SJCRH30 (cell line): Measurements from ENCODE around the gene ISOC2. TPM values are rescaled to one million over a fixed set of nuclear protein-coding genes. Genes with fewer than 3 reads are reported as not detected.
A peak's percentile ranks its signal among the peaks of the same experiment; 100 is the strongest.
"Not testable (repeated sequence)": the region's sequence is repeated elsewhere in the genome, so short reads cannot be mapped to it uniquely, and the experiment has no call there.

ENCODE experiments used
- DNase-seq, 2 experiments: peaks; one replicate each; pipeline ENCODE4 v3.0.0-alpha.2; 2015 to 2020
- H3K27ac ChIP-seq: fragments of 250-450 bp; sonication (Bioruptor Pico); 2 replicates; pipeline ENCODE4 v1.5.1; 2020; ENCODE audit warnings: mild to moderate bottlenecking, moderate library complexity
- H3K27me3 ChIP-seq: fragments of 250-450 bp; sonication (Bioruptor Pico); 2 replicates; pipeline ENCODE4 v1.5.1; 2020; ENCODE audit warnings: mild to moderate bottlenecking, moderate library complexity
- H3K36me3 ChIP-seq: fragments of 250-450 bp; sonication (Bioruptor Pico); 2 replicates; pipeline ENCODE4 v1.5.1; 2020; ENCODE audit warnings: mild to moderate bottlenecking, moderate library complexity
- H3K4me1 ChIP-seq: fragments of 250-450 bp; sonication (Bioruptor Pico); 2 replicates; pipeline ENCODE4 v1.5.1; 2020; ENCODE audit warnings: mild to moderate bottlenecking, moderate library complexity
- H3K4me3 ChIP-seq: fragments of 250-450 bp; sonication (Bioruptor Pico); 2 replicates; pipeline ENCODE4 v1.5.1; 2020; ENCODE audit warnings: mild to moderate bottlenecking, moderate library complexity
- H3K9me3 ChIP-seq: fragments of 250-450 bp; sonication (Bioruptor Pico); replicated peaks from 2 replicates; pipeline ENCODE4 v1.5.1; 2020; ENCODE audit warnings: mild to moderate bottlenecking, moderate library complexity
- total RNA-seq: library from RNA; depleted of rRNA; stranded (reverse); fragments of >200 nt; shearing (Covaris generic); gene quantifications from 2 replicates; pipeline ENCODE4 v1.2.3, GENCODE V29; 2014

The ISOC2 gene
- total RNA-seq, 1 experiment from 2014 or later: 63.2 TPM

DNA sequence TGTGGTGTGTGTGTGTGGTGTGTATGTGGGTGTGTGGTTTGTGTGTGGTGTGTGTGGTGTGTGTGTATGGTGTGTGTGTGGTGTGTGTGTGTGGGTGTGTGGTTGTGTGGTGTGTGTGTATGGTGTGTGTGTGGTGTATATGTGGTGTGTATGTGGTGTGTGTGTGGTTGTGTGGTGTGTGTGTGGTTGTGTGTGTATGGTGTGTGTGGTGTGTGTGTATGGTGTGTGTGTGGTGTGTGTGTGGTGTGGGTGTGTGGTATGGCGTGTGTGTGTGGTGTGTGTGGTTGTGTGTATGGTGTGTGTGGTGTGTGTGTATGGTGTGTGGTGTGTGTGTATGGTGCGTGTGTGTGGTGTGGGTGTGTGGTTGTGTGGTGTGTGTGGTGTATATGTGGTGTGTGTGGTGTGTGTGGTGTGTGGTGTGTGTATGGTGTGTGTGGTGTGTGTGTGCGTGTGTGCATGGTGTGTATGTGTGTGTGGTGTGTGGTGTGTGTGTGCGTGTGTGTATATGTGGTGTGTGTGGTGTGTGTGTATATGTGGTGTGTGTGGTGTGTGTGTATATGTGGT lies 27.0 kb downstream of the ISOC2 start:
- Histone ChIP-seq H3K27ac (no peak overlapping the region), H3K9me3 (no peaks in the 10 kb centered on the region), H3K36me3 (no peaks in the 10 kb centered on the region), H3K27me3 (no peaks in the 10 kb centered on the region), H3K4me3 (no peak overlapping the region), H3K4me1 (no peaks in the 10 kb centered on the region)
- DNase-seq: no peak

GRCh38 chr19:55433292-55433691 lies 28.1 kb downstream of the ISOC2 start:
- no peaks in the 10 kb centered on the region for H3K36me3 ChIP-seq
- H3K4me3 ChIP-seq: no peak overlapping the region
- H3K4me1 ChIP-seq: peaks cover 5% of the 10 kb centered on the region; the same call in 1 of the 2 replicates
- DNase-seq: no peak
- no peak overlapping the region for H3K27ac ChIP-seq
- H3K9me3 ChIP-seq: no peaks in the 10 kb centered on the region
- H3K27me3 ChIP-seq: no peaks in the 10 kb centered on the region

GRCh38 chr19:55432241-55432959 lies 29.0 kb downstream of the ISOC2 start:
- Histone ChIP-seq H3K36me3 (no peaks in the 10 kb centered on the region), H3K27me3 (no peaks in the 10 kb centered on the region), H3K4me1 (peaks cover 5% of the 10 kb centered on the region; the same call in 1 of the 2 replicates), H3K27ac (no peak overlapping the region), H3K9me3 (no peaks in the 10 kb centered on the region), H3K4me3 (no peak overlapping the region)
- DNase-seq: no peak

- no peaks in the 10 kb centered on the region for H3K27me3 ChIP-seq
- H3K4me1 ChIP-seq: peaks cover 5% of the 10 kb centered on the region; the same call in 1 of the 2 replicates
- no peak overlapping the region for H3K4me3 ChIP-seq
- H3K9me3 ChIP-seq: no peaks in the 10 kb centered on the region
- no peaks in the 10 kb centered on the region for H3K36me3 ChIP-seq
- no peak overlapping the region for H3K27ac ChIP-seq
- DNase-seq: no peak
These were observed 30.3 kb downstream of the ISOC2 start for GRCh38 chr19:55431183-55431582.

DNA sequence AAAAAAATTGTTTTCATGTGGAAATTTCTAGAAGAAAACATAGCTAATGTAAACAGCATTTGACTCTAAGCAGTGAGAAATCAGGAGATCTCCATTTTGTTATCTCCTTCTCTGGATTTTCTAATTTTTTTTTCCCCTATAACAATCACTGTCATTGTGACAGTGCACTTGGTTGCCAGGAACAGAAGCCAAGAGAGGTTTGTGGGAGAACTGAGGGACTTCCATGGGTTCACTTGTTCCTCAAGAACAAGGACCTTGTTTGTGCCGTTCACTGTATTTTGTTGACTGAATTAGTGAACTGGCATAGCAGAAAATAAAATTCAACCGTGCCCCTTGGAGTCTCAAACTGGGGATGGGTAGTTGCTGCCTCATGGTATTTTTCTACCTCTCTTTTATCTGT lies 35.4 kb downstream of the ISOC2 start:
- no peaks in the 10 kb centered on the region for H3K36me3 ChIP-seq
- no peak overlapping the region for H3K27ac ChIP-seq
- DNase-seq: no peak
- H3K4me1 ChIP-seq: peaks cover 5% of the 10 kb centered on the region; the same call in 1 of the 2 replicates
- H3K9me3 ChIP-seq: no peaks in the 10 kb centered on the region
- H3K4me3 ChIP-seq: no peak overlapping the region
- H3K27me3 ChIP-seq: no peaks in the 10 kb centered on the region

- Histone ChIP-seq H3K9me3 (no peaks in the 10 kb centered on the region), H3K27me3 (no peaks in the 10 kb centered on the region), H3K27ac (no peak overlapping the region), H3K36me3 (no peaks in the 10 kb centered on the region), H3K4me3 (no peak overlapping the region), H3K4me1 (peaks cover 5% of the 10 kb centered on the region; the same call in 1 of the 2 replicates)
- DNase-seq: no peak
These were observed 36.9 kb downstream of the ISOC2 start for GRCh38 chr19:55424518-55424917.

DNA sequence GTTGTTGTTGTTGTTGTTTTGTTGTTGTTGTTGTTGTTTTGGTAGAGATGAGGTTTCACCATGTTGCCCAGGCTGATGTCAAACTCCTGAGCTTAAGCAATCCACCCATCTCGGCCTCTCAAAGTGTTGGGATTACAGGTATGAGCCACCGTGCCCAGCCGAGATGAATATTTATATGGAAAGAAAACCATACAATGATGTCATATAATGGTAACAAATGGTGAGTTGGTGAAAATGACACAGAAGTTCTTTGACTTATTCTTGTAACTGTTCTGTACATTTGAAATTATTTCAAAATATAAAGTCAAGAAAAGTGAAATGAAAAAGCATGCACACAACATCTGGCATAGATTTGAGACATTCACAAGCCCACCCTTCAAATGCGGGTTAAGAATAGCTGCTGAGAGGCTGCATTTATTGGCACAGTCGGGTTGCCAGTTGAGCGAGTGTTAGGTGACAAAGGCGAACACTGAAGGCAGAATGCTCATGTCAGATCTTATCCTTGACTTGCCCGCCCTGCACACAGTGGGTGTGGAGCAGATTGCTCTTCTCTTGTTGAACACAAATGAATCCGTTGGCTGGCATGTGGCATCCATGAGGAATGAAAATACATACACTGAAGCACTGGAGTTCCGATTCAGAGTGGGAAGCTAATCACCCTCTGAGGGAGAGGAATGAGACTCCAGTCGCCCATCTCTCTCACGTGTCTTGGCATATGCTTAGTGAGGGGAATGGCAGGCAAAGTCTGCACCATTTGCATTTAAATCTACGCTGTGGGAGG lies 38.0 kb downstream of the ISOC2 start:
- DNase-seq: no peak
- Histone ChIP-seq H3K9me3 (no peaks in the 10 kb centered on the region), H3K27me3 (no peaks in the 10 kb centered on the region), H3K36me3 (no peaks in the 10 kb centered on the region), H3K4me3 (no peak overlapping the region), H3K27ac (no peak overlapping the region), H3K4me1 (no peaks in the 10 kb centered on the region; the same call in 1 of the 2 replicates)

GRCh38 chr19:55421281-55421680 lies 40.2 kb downstream of the ISOC2 start:
- DNase-seq, H3K4me3 ChIP-seq, H3K4me1 ChIP-seq, H3K9me3 ChIP-seq, H3K27me3 ChIP-seq, H3K36me3 ChIP-seq, H3K27ac ChIP-seq: not testable (repeated sequence)

DNA sequence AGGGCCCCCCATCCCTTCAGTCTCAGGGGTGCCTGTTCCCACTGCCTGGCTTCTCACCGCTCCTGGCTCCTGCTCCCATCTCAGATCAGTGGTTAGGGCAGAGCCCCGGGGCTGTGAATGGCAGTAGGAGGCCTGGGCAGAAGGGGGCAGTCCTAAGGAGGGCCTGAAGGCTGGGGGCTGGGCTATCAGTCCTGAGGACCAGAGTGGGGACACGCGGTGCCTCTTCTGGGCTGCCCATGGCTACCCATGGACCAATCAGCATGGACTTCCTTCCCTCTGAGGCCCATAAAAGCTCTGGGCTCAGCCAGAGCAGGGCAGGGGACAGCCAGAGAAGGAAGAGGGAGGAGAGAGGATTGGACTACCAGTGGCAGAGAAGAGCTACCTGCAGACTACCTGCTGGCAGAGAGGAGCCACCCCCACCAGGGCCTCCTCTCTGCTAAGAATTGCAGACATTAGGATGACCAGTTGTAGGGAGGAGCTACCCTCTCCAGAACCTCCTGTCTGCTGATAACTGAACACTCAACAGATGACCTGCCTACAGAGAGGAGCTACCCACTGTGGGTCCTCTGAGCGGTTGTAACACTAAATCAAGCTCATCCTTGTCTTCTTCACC lies 41.7 kb downstream of the ISOC2 start:
- no peak for DNase-seq
- H3K9me3 ChIP-seq: no peaks in the 10 kb centered on the region

DNA sequence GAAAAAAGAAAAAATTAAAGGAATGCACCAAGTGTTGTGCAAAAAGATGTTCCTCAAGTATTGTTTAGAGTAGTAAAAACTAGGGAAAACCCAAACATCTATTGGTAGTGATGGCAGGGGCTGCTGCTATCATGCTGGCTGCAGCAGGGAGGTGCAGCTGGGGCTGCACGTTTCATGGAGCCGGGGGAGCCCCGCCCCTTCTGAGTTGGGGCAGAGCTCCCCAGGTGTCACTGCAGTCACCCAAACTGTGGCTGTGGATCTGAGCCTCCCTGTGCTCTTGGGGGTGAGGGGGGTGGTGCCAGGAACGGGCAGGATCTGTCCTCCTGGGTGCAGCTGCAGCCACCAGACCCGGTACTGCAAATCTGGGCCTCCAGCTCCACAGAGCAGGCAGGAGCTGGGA lies 42.3 kb downstream of the ISOC2 start:
- H3K9me3 ChIP-seq: no peaks in the 10 kb centered on the region
- no peak overlapping the region for H3K27ac ChIP-seq
- no peak for DNase-seq
- no peaks in the 10 kb centered on the region for H3K27me3 ChIP-seq
- no peak overlapping the region for H3K4me3 ChIP-seq
- H3K4me1 ChIP-seq: no peaks in the 10 kb centered on the region
- H3K36me3 ChIP-seq: no peaks in the 10 kb centered on the region

More for the DNA sequence above, 41.7 kb downstream of the ISOC2 start:
- H3K4me3 ChIP-seq: no peak overlapping the region
- H3K36me3 ChIP-seq: no peaks in the 10 kb centered on the region
- no peak overlapping the region for H3K27ac ChIP-seq
- no peaks in the 10 kb centered on the region for H3K4me1 ChIP-seq
- no peaks in the 10 kb centered on the region for H3K27me3 ChIP-seq

- Histone ChIP-seq H3K9me3 (no peaks in the 10 kb centered on the region), H3K27me3 (no peaks in the 10 kb centered on the region), H3K4me3 (no peak overlapping the region), H3K36me3 (no peaks in the 10 kb centered on the region), H3K27ac (no peak overlapping the region), H3K4me1 (no peaks in the 10 kb centered on the region)
- DNase-seq: peak; percentile 66 to 85
These were observed 43.3 kb downstream of the ISOC2 start for GRCh38 chr19:55418185-55418584.

DNA sequence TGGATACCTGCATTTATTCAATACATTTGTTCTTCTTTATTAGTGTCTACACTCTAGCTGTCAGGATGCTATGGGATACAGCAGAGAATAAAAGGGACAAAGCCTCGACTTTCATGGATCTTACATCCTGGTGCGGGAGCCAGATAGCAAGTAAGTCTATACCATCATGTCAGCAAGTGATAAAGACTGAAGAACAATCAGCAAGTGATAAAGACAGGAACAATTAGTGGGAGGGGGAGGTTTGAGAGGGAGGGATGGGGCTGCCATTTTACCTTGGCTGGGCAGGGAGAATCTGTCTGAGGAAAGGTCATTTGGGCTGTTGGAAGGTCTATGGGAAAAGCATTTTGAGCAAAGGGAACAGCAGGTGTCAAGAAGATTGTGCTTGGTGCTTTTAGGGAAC lies 51.3 kb downstream of the ISOC2 start:
- H3K4me1 ChIP-seq: peaks cover 3% of the 10 kb centered on the region; the same call in 1 of the 2 replicates
- H3K27me3 ChIP-seq: no peaks in the 10 kb centered on the region
- peaks cover 14% of the 10 kb centered on the region for H3K36me3 ChIP-seq
- H3K27ac ChIP-seq: no peak overlapping the region
- H3K4me3 ChIP-seq: no peak overlapping the region
- DNase-seq: no peak
- H3K9me3 ChIP-seq: 0 out of 2 replicates have a peak, but pooled peaks cover 4% of the 10 kb centered on the region

DNA sequence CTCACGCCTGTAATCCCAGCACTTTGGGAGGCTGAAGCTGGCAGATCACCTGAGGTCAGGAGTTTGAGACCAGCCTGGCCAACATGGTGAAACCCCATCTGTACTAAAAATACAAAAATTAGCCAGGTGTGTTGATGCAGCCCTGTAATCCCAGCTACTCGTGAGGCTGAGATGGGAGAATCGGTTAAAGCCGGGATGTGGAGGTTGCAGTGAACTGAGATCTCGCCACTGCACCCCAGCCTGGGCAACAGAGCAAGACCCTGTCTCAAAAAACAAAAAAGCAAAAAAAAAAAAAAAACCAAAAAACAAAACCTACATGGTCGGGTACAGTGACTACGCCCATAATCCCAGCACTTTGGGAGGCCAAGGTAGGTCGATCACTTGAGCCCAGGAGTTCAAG lies 52.3 kb downstream of the ISOC2 start:
- H3K36me3 ChIP-seq: peaks cover 21% of the 10 kb centered on the region
- DNase-seq, H3K9me3 ChIP-seq, H3K4me1 ChIP-seq, H3K27ac ChIP-seq, H3K4me3 ChIP-seq, H3K27me3 ChIP-seq: not testable (repeated sequence)

DNA sequence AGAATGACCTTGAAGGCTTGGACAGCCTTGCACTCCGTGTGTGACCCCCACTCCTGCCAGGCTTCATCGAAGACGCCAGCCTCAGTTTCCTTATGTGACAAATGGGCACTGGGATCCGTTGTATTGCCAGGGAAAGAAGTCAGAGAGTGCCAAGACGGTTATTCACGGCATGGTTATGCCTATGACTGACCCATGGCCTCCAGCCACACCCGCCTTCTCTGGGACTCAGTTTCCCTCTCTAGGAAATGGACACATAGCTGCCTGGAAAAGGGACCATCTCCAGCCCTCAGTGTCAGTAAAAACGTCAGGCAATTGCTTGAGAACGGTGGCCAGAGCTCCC lies 52.9 kb downstream of the ISOC2 start:
- peaks cover 26% of the 10 kb centered on the region for H3K36me3 ChIP-seq

More for the DNA sequence above, 52.9 kb downstream of the ISOC2 start:
- H3K27me3 ChIP-seq: no peaks in the 10 kb centered on the region
- DNase-seq: no peak
- peak overlapping the region; percentile 98 for H3K27ac ChIP-seq
- H3K4me3 ChIP-seq: peak overlapping the region; percentile 33
- H3K9me3 ChIP-seq: 0 out of 2 replicates have a peak, but pooled peaks cover 4% of the 10 kb centered on the region
- peaks cover 3% of the 10 kb centered on the region; the same call in 1 of the 2 replicates for H3K4me1 ChIP-seq
